HFFc6 (cell line): ENCODE measurements around the gene DPM2. TPM values are rescaled to one million over a fixed set of nuclear protein-coding genes. Genes with fewer than 3 reads are reported as not detected.

Experiments used
- DNase-seq: peaks from one replicate; pipeline ENCODE4 v3.0.0-alpha.2; 2018
- H3K27ac Mint-ChIP-seq: 2 replicates; pipeline ENCODE4 v1.8.0; 2020; ENCODE audit warnings: mild to moderate bottlenecking, mixed read lengths
- H3K27me3 Mint-ChIP-seq: 2 replicates; pipeline ENCODE4 v1.8.0; 2021; ENCODE audit warnings: mild to moderate bottlenecking, moderate library complexity, mixed read lengths; ENCODE audit not compliant: insufficient read depth
- H3K36me3 Mint-ChIP-seq: 2 replicates; pipeline ENCODE4 v1.8.0; 2021; ENCODE audit warnings: low read depth, mixed read lengths
- H3K4me1 Mint-ChIP-seq: 2 replicates; pipeline ENCODE4 v1.8.0; 2020; ENCODE audit warnings: low read depth, mixed read lengths
- H3K4me3 Mint-ChIP-seq: 2 replicates; pipeline ENCODE4 v1.8.0; 2020; ENCODE audit warnings: mild to moderate bottlenecking, moderate library complexity, mixed read lengths
- H3K9me3 Mint-ChIP-seq: 2 replicates; pipeline ENCODE4 v1.8.0; 2020; ENCODE audit warnings: mild to moderate bottlenecking, mixed read lengths
- CTCF ChIP-seq: fragments of 200-600 bp; sonication (generic); IDR thresholded peaks from 2 replicates; pipeline ENCODE4 v1.5.0; 2021; ENCODE audit warnings: antibody characterized with exemption, mild to moderate bottlenecking
- total RNA-seq, 6 experiments: library from RNA; stranded (reverse); fragmentation: NEBNext Ultra II Directional; extraction: Animal tissue kit (Norgen Biotek cat#: 25700); gene quantifications; 2 replicates in 1 of 6; 3 replicates in 5 of 6; pipeline ENCODE4 v1.2.3, GENCODE V29; 2021

The DPM2 gene
- total RNA-seq, 6 experiments from 2014 or later: 42.5 to 49.6 (median 47.1) TPM

DNA sequence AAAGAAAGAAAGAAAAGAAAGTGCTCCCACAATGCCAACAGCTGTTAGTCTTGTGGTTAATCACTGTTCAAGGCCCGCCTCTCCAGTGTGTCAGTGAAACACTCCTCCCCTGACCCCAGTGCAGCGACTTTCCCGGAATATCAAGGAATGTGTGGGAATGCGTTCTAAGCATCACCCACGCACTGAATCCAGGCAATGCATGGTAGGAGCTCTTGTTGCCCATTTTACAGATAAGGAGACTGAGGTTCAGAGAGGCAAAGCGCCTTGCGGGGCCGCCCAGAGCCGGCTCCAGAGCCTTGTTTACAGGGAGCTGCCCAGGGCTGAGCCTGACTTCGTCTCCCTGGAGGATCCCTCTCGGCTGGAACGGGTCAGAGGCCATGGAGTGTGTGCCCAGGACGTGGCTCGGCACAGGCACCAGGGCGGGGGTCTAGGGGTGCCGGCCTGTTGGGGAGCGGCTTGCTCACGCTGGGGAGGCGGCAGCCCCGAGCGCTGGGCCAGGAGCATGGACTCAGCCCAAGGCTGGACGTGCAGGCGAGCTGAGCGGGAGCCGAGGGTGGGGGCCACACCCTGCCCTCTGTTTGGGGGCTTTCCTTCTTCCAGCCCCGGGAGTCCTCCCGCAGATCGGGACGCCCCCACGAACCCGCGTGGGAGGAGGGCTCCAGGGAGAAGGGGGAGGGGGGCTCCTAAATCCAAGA is 39.1 kb downstream of the DPM2 start:
- Mint-ChIP-seq H3K27ac (peak overlapping the region; percentile 89), H3K27me3 (no peaks in the 10 kb centered on the region; the same call in 1 of the 2 replicates), H3K4me1 (peaks cover 18% of the 10 kb centered on the region), H3K36me3 (peaks cover 33% of the 10 kb centered on the region), H3K9me3 (peaks cover 20% of the 10 kb centered on the region), H3K4me3 (peak overlapping the region; percentile 92)
- DNase-seq: peak; percentile 74
- TF ChIP-seq CTCF: no peak

GRCh38 chr9:127897193-127897692 is 40.4 kb downstream of the DPM2 start:
- Mint-ChIP-seq H3K27ac (peak overlapping the region; percentile 21; the same call in 1 of the 2 replicates), H3K27me3 (no peaks in the 10 kb centered on the region; the same call in 1 of the 2 replicates), H3K4me3 (peak overlapping the region; percentile 26; the same call in 1 of the 2 replicates), H3K9me3 (peaks cover 33% of the 10 kb centered on the region), H3K36me3 (peaks cover 47% of the 10 kb centered on the region), H3K4me1 (peaks cover 12% of the 10 kb centered on the region)
- peak; percentile 35 for DNase-seq
- TF ChIP-seq CTCF: no peak

- no peak for DNase-seq
- peaks cover 12% of the 10 kb centered on the region for H3K4me1 Mint-ChIP-seq
- H3K9me3 Mint-ChIP-seq: peaks cover 34% of the 10 kb centered on the region
- peaks cover 53% of the 10 kb centered on the region for H3K36me3 Mint-ChIP-seq
- TF ChIP-seq CTCF: no peak
- H3K4me3 Mint-ChIP-seq: no peak overlapping the region
- H3K27ac Mint-ChIP-seq: no peak overlapping the region
- no peaks in the 10 kb centered on the region; the same call in 1 of the 2 replicates for H3K27me3 Mint-ChIP-seq
Observed at GRCh38 chr9:127896395-127897192, 41.1 kb downstream of the DPM2 start.

DNA sequence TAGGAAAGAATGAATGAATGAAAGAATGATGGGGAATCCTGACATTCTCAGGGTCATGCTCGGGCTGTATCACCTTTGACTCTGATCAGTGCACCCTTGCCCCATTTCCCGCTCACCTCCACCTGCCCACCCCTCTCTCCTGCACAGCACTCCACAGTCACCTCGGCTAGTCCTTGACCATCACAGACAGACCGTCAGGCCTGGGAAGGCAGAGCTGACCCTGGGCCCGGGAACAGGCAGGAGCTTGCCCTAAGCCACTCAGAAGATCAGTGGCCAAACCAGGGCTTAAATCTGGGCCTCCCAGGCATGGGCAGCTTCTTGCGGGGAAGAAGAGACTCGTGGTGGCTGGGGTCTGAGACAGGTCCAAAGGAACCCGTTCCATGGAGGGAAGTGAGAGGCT is 41.8 kb downstream of the DPM2 start:
- Mint-ChIP-seq H3K36me3 (peaks cover 61% of the 10 kb centered on the region), H3K27me3 (peaks cover 1% of the 10 kb centered on the region), H3K27ac (no peak overlapping the region), H3K9me3 (peaks cover 34% of the 10 kb centered on the region), H3K4me3 (no peak overlapping the region), H3K4me1 (peaks cover 7% of the 10 kb centered on the region)
- no peak for TF ChIP-seq CTCF
- no peak for DNase-seq

GRCh38 chr9:127893392-127893791 is 44.3 kb downstream of the DPM2 start:
- Mint-ChIP-seq H3K36me3 (peaks cover 61% of the 10 kb centered on the region), H3K4me3 (no peak overlapping the region)
- TF ChIP-seq CTCF: no peak

More at GRCh38 chr9:127893392-127893791, 44.3 kb downstream of the DPM2 start:
- H3K4me1 Mint-ChIP-seq: peaks cover 3% of the 10 kb centered on the region
- no peak overlapping the region for H3K27ac Mint-ChIP-seq
- peaks cover 2% of the 10 kb centered on the region for H3K27me3 Mint-ChIP-seq
- DNase-seq: no peak
- H3K9me3 Mint-ChIP-seq: peaks cover 34% of the 10 kb centered on the region
